HG03565 (cell line): ENCODE results near the gene INA.

Experiments
- ATAC-seq: cut with Tn5 transposase; IDR thresholded peaks from one replicate; pipeline ENCODE4 v1.9.1; 2021; ENCODE audit warnings: mild to moderate bottlenecking, moderate library complexity; ENCODE audit not compliant: unreplicated experiment

INA gene

DNA sequence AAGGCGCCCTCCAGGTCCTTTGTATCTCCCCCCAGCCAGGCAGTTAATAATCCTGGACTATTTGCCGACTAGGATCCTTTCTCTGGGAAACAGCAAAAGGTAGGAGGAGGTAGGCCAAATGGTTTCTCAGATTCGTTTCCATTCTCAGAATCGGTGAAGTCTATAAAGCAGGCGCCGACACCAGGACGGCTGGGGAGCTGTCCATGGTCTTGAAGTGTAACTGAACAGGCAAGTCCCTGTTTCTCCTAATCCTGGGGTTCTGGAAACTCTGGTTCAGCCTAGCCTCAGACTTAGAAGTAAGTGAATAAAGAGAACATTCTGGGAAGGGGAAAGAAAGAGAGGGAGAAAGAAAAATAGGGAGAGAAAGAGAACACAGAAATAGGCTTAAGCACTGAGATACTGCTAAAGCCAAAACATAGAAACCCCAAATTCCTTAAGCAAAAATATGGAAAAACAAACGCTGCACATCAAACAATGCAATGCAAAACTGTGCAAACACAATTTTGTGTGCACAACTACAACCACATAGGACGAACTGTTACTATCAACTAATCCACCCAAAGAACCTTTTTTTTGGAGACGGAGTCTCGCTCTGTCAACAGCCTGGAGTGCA, 11.1 kb upstream of the INA start:
- no peak for ATAC-seq

DNA sequence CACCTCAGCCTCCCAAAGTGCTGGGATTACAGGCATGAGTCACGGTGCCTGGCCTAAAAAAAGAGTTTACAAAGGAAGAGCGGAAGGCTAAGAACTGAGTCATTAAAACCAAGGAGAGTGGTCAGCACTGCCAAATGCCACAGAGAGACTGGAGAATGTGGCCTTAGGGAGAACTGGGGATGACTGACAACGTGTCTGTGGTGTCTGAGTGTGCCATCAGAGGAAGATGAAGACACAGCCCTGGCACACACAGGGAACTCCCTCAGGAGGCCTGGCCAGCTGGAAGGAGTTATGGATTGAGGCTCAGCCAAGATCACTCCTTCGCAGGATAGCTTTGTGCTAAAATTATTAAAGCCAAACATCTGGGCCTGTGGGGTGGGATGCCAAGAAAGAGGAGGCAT, 3.9 kb upstream of the INA start:
- ATAC-seq, result no peak

DNA sequence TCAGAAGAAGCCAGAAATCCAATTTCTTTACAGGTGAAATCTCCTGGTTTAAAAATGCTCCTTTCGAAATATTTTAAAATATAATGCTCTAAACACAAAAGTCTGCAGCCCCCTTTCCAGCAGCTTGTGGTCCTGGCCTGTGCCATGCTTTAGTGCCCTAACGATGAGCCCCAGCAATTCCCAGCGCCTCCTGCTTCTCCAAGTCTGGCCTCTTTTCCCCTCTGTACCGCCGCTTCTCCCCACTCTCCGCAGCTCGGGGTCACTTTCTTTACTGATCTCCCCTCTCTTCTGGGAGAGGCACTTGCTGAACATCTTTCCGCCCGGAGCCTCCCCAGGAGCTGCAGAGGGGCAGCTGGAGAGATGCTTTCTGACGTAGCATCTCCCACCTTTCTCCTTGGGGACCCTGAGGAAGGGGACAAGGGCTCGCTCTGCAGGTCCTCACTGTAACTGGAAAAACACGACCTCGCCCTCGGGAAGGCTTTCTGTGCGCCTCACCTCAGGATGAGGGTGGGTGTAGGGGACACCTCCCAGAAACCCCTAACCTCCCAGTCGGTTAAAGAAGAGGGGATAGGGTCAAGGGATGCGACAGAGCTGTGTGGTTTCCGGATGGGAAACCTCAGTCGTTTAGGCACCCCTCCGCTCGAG, 565 bp upstream of the INA start:
- no peak for ATAC-seq

DNA sequence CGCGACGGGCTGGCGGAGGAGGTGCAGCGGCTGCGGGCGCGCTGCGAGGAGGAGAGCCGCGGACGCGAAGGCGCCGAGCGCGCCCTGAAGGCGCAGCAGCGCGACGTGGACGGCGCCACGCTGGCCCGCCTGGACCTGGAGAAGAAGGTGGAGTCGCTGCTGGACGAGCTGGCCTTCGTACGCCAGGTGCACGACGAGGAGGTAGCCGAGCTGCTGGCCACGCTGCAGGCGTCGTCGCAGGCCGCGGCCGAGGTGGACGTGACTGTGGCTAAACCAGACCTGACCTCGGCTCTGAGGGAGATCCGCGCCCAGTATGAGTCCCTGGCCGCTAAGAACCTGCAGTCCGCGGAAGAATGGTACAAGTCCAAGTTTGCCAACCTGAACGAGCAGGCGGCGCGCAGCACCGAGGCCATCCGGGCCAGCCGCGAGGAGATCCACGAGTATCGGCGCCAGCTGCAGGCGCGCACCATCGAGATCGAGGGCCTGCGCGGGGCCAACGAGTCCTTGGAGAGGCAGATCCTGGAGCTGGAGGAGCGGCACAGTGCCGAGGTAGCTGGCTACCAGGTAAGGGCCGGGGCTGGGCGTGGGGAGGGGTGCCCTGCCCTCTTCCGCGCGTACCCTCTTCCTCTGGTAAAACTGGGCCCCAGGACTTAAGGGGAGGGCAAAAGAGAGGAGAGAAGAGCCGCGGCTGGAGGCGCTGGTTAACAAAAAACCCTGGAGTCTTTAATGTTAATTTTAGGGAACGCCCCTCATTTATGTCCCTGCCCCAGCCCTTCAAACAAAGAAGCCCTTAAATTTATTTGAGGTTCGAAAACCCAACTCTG, 987 bp downstream of the INA start:
- no peak for ATAC-seq

DNA sequence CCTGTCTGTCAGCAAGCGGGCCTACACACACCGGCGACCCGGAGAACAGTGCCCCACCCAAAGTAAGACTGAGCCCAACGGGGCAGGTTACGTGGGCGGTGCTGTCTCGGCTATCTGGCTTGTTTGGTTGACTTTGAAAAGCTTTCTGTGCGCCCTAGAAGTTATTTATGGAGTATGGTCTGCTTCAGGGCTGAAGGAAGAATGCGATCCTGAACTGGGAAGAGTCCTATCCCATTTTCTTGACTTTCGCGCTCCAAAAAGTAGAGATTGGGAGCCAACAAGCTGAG, 1.5 kb downstream of the INA start:
- ATAC-seq, result no peak

DNA sequence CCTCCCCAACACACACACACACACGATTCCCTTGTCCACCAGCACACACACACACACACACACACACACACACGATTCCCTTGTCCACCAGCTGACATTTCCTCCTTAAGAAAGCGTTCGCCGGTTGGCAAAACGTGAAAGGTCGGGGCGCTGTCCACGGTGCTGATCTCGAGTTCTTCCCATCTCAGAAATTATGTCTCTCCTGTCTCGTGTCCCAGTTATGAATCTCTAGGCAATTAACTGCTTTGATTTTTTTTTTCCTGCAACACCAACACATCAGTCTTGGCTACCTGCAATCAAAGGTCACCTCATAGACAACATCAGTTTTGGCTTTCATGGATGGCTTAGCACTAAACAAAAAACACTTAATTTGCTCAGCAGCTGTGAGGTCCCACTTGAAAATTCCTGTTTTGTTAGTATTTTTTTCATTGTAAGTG, 1.9 kb downstream of the INA start:
- no peak for ATAC-seq

DNA sequence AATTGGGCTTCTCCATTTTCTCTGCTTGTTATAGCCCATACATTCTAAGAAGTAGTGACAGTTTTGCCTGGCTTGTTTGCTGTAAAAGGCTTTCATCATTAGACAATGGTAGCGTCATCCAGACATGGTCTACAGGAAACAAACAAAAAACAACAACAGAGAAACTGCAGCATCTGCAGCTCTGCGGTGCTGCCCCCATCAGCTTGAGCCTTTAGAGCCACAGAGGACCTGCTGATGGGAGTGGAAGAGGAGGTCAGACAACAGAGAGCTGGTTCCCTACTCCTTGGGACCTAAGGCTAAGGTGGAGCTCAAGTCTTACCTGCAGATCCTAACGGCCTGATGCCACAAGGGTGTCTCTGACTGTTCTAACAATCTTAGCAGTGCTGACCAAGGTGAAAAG, 3.1 kb downstream of the INA start:
- ATAC-seq, result no peak

DNA sequence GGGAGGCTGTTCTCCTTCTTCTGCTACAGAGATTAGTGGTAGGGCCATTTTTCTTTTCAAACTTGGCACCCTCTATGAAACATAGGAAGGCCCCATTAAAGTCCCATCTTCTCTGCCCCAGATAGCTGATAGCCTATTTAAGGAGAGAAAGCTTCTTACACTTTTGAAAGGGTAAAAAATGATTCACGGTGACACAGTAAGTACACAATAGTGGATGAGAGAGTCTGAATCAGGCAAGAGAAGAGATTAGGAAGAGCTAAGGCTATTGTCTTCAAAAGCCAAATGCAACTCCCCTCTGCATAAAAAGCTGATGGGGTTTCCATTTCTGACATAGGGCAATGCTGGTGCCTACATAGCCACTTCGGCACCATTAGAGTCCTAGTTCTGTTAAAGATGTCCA, 3.6 kb downstream of the INA start:
- ATAC-seq, result no peak

DNA sequence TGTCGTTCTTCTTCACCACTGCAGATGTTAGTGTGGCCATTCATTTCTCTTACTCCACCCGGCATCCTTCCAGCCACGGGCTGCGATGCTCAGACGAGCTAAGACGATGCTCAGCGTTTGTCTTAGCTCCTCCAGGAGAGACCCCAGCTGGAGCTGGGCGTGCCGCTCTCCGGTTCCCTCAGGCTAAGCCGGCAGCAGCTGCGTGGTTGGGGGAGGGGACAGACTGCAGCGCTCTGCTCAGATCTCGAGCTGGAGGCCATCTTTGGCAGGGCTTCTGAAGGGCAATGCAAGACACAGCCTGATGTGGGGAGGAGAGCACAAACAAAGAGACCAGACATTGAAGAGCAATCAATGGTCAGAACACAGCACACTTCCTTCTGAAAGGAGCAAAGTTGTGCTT, 4.8 kb downstream of the INA start:
- ATAC-seq, result no peak

DNA sequence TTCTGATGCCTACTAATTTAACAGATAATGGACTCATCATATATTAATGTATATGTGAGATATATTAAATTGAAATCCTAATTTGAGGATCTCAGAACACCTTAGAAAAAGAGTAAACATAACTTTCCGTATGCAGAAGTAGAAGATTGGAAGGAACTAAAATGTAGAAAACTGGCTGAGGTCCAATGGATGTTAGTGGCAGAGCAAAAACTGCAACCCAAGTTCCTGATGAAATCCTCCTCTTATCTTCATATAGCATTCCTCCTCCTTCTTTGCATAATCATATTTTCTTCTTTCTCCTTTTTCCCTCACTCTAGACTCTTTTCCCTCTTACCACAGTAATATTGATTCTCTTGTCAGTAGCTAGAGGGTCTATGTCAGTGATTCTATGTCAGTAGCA, 6.0 kb downstream of the INA start:
- ATAC-seq, result no peak

DNA sequence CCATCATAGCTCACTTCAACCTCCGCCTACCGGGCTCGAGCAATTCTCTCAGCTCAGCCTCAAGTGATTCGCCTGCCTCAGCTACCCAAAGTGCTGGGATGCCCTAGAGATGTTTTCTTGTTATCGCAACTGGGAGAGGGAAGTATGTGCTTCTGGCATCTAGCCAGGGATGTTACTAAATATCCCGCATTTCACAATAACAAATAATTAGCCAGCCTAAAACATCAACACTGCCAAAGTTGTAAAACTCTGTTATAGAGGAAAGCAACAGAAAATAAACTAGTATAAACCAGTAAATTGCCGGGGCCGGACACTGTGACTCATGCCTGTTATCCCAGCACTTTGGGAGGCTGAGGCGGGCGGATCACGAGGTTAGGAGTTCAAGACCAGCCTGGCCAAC, 7.2 kb downstream of the INA start:
- no peak for ATAC-seq

DNA sequence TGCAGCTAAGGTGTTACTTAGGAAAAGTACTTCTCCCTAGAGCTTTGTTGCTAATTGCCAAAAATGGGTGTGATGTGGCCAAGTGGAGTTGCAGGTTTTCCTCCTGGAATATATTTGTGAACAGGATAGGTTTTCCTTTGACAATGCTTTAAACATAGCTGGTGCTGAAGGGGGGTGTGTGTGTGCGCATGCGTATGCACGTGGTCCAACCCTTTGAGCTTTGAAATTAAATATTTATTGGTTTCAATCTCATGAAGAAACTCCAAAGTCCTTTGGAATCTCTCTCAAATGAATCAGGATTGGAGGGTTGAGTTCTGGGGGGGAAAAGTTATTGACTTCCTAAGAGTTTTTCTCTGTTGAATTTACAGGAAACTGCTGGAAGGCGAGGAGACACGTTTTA, 11.1 kb downstream of the INA start:
- ATAC-seq, result no peak

DNA sequence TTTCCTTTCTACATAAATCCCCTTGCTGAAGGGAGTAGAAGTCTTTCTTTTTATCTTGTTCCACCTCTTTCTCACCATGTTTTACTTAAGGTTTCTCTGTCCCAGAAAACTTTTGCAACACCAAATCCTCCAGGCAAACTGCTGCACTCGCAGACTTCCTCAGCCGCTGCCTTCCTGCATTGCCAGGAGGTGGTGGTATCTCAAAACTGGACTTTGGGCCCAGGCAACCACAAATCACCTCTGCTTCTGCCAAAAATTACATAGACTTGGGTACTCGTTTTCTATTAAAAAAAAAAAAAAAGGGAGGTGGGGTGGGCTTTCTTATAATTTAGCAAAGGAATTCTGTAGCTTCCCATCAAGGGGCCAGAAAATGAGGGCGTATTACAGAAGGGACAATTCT, 14.7 kb downstream of the INA start:
- no peak for ATAC-seq

DNA sequence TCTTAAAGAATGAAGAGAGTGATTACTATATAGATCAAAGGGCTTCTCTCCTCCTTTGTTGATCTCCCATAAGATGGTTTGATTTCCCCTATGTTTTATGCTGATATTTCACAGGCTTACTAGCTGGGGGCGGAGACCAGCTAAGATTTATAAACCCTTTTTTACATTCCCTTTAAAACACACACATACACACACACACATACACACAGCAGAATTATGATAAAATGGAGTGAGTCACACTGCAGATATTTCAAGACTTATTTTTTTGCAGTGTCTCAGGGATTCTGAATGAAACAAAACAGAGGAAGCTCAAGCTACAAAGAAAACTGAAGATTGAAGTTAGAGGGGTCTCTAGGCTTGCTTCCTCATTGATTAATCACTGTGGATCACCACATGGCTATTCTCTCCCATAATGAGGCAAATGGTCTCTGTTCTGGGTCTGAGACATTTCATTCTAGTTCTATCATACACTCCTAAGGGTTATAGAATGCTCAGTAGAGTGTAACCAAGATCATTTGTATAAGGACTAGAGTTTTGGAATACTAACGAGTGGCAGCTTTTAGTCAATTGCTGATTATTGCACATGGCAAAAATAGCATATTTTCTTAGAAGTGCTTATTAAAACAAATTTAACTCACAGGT, 18.6 kb downstream of the INA start:
- ATAC-seq, result no peak

DNA sequence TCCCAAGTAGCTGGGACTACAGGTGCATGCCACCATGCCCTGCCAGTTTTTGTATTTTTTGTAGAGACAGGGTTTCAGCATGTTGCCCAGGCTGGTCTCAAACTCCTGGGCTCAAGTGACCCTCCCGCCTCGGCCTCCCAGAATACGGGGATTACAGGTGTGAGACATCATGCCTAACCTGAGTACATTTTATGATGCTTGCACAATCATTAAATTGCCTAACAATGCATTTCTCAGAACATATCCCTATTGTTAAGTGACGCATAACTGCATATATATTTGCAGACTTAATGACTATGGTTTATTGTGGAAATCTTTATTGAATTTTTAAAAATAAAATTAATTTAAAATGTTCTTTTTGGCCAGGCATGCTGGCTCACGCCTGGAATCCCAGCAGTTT, 30.7 kb downstream of the INA start:
- no peak for ATAC-seq

DNA sequence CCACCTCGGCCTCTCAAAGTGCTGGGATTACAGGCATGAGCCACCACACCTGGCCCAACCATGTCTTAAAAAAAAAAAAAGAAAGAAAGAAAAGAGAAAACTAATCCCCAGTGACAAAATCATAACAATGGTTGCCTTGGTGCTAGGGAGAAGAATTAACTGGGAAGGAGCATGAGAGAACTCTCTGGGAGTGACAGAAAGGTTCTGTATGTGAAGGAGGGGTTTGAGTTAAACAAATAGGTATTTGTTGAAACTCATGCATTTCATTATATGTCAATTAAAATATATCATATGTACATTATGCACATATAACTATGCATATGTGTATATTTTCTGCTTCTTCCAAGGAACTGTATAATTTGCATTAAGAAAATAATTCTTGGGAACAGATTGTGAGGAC, 33.3 kb downstream of the INA start:
- no peak for ATAC-seq

DNA sequence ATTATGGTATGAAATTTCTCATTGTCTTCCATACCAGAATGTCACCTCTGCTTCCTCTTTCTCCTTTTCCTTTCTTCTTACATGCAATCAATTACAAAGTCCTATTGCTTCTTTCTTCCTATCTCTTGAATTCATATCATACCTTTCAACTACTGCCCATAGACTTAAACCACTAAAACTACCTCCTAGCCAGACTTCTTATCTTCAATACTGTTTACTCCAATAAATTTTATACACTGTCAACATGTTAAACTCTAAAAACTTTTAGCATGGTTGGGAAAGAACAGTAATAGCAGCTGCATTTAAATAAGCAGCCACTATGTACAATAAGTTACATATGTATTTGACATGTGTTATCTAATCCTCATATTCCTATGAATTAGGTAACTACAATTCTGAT, 39.1 kb downstream of the INA start:
- no peak for ATAC-seq

DNA sequence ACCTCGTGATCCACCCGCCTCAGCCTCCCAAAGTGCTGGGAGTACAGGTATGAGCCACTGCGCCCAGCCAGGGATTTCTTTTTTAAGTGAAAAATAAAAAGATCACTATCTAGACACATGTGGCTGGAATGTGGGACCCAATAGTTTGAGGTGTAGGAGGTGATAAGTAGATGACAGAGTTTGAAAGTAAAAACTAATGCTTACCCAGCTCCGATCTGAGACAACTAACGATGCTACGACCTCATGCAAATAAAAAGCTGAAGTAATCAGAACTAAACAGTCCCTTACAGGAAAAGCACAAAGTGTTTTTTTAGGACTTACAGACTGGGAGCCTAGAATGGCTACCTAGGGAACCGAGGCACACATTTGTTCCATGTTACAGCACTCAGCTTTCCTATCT, 51.0 kb downstream of the INA start:
- no peak for ATAC-seq

DNA sequence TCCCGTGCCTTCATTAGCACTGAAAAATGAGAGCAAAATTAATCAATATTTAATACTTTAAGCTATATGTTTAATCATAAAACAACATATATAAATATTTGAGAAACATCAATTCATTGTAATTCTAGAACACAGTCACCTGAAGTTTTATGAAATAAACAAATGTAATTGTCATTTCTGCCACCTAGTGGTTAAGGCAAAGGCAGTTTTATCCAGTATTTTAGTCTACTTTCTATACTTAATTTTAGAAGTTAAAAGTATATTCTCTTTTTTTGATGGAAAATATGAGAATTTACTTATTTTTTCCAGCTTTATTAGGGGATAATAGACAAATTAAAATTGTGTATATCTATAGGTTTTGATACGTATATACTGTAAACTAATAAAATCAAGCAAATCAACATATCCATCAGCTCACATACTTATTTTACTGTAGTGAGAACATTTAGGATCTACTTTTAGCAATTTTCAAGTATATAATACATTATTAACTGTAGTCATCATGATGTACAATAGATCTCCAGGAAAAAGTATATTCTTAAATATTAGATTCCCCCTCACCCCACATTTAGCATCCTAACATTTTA, 57.1 kb downstream of the INA start:
- no peak for ATAC-seq

DNA sequence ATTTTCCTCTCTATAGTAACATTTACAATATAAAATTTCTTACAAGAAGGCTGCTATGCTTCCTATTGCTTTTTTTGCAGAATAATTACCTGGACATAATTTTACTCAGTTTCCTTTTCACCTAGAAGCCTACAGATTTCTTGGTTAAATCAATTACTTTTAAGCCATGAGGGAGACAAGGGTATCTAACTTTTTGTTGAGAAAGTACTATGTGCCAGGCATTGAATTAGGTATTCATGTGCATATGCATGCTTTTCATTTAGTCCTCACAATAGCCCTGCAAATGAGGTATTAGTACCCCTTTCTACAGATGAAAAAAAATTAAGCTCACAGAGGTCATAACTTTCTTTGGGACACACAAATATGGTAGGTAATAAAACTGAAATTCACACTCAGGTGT, 57.6 kb downstream of the INA start:
- no peak for ATAC-seq

DNA sequence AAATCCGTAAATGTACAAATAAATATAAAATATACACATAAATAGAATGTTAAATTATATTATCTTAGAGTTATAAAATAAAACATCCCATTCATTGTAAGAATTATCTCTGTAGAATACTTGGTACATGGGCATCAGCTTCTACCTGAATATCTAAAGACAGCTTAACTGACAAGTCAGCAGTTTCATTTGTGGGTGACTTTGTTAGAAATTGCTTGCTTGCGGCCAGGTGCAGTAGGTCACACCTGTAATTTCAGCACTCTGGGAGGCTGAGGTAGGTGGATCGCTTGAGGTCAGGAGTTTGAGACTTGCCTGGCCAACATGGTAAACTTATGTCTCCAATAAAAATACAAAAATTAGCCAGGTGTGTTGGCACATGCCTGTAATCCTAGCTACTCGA, 59.4 kb downstream of the INA start:
- ATAC-seq, result no peak
